ENCODE results near the gene PHF21B. TPM values are rescaled to one million over a fixed set of nuclear protein-coding genes. Genes with fewer than 3 reads are reported as not detected.

Gene PHF21B
- total and polyA plus RNA-seq, 2 of the 8 experiments (the other 6 are each of a cell fraction or from before 2014, with no cell fraction given): 19.3 to 68.1 TPM

DNA sequence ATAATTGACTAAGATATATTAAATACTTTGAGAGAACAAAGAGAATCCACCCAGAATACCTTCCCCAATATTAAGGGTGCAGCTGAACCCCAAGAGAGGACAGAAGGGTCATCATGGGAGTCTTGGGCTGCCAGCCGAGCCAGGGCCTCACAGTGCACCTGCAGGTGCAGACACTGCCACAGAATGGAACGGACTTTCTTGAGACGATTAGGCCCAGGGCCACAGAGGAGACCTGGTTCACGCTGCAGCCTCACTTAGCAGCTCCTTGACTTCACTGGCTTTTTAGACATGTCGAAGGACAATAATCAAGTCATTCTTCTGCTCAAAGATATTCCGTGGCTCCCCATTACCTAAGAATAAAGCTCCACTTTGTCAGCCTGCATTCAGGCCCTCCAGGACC lies 100.6 kb downstream of the PHF21B start:
- Histone ChIP-seq H3K4me3 (ENCODE audit: extremely low read depth in 1 of 4, insufficient read depth in 2 of 4, low read depth in 3 of 4, low read length in 4 of 4) (no peak overlapping the region), H3K79me2 (ENCODE audit: control insufficient read depth in 1 of 2, insufficient read depth in 2 of 2, low read length in 2 of 2) (no peaks in the 10 kb centered on the region)
- FAIRE-seq: no peak

More for the DNA sequence above, 100.6 kb downstream of the PHF21B start:
- no peak overlapping the region for H2AFZ ChIP-seq (ENCODE audit: low read length)
- no peak overlapping the region for H3K23ac ChIP-seq (ENCODE audit: insufficient read length)
- ChIA-PET CTCF (ENCODE audit: partially characterized antibody) (interaction anchor here (1.3 kb wide), 1 partner anchor 11 kb away, joined by 5 read pairs; no protein-coding TSS in a partner anchor), POLR2A (ENCODE audit: partially characterized antibody) (no interaction called here)
- H2AK5ac ChIP-seq (ENCODE audit: low read depth, low read length): no peak overlapping the region
- no peak for TF ChIP-seq TCF12 (IDR thresholded peaks at IDR 0.05; ENCODE audit: low read depth, low read length)
- no peak for TF ChIP-seq CTBP2 (IDR thresholded peaks at IDR 0.05; ENCODE audit: borderline replicate concordance, insufficient read depth, insufficient read length, low read length)
- TF ChIP-seq RFX5 (IDR thresholded peaks at IDR 0.05; ENCODE audit: borderline replicate concordance, low read depth, low read length): no peak
- TF ChIP-seq EP300 (IDR thresholded peaks at IDR 0.05; ENCODE audit: borderline replicate concordance in 1 of 2, low read depth in 2 of 2, low read length in 2 of 2): no peak
- TF ChIP-seq CBX5 (IDR thresholded peaks at IDR 0.05; ENCODE audit: low read depth, low read length): no peak
- no peaks in the 10 kb centered on the region for H3K79me1 ChIP-seq (ENCODE audit: low read depth, low read length)
- H4K20me1 ChIP-seq (replicated peaks in 1 of 2; ENCODE audit: control insufficient read depth in 1 of 2, insufficient read depth in 2 of 2, low read length in 2 of 2): peaks cover 5 to 8% of the 10 kb centered on the region in 2 experiments
- H2BK5ac ChIP-seq (ENCODE audit: low read depth, low read length): no peak overlapping the region
- no peak overlapping the region for H2BK120ac ChIP-seq (replicated peaks; ENCODE audit: low read depth, low read length)
- no peak overlapping the region for H3K4ac ChIP-seq (replicated peaks; ENCODE audit: insufficient read length, low read depth, low read length)
- H3K4me2 ChIP-seq (ENCODE audit: insufficient read depth in 1 of 2, low read depth in 2 of 2, low read length in 2 of 2): no peak overlapping the region
- no peak overlapping the region for H4K8ac ChIP-seq (ENCODE audit: extremely low read depth, insufficient read depth, low read length)
- WGBS, 2 experiments (ENCODE audit: extremely low coverage in 1 of 2, insufficient coverage in 1 of 2, insufficient read length in 1 of 2, insufficient replicate concordance in 2 of 2, low coverage in 1 of 2, low lambda C conversion rate in 2 of 2, missing lambda C conversion rate in 1 of 2): 94% methylated on average over 6 of the region's 6 CpGs; no CpG with 5 or more reads in 1 of the 2 experiments
- H2BK20ac ChIP-seq (ENCODE audit: low read length): no peak overlapping the region
- no peaks in the 10 kb centered on the region for H3K27me3 ChIP-seq (replicated peaks in 1 of 4; ENCODE audit: control insufficient read depth in 3 of 4, extremely low read depth in 1 of 4, insufficient read depth in 3 of 4, low read length in 3 of 4)
- H3K36me3 ChIP-seq (ENCODE audit: control insufficient read depth in 2 of 4, insufficient read depth in 4 of 4, low read length in 3 of 4): peaks cover 7 to 48% (median 34%) of the 10 kb centered on the region in 4 experiments; a peak in 6 of 8 replicates
- H4K91ac ChIP-seq (replicated peaks; ENCODE audit: insufficient read length, low read length): no peak overlapping the region
- H3K18ac ChIP-seq (ENCODE audit: extremely low read depth, low read length): no peak overlapping the region
- no peak overlapping the region for H2BK15ac ChIP-seq (ENCODE audit: low read length)
- no peak overlapping the region for H3K56ac ChIP-seq (replicated peaks; ENCODE audit: insufficient read length, low read depth, low read length)
- DNase-seq (ENCODE audit: low read depth in 1 of 2, low spot score in 2 of 2): no peak
- no peak overlapping the region for H4K5ac ChIP-seq (ENCODE audit: insufficient read length, low read depth, low read length)
- H2BK12ac ChIP-seq (ENCODE audit: low read depth, low read length): no peak overlapping the region
- no peak overlapping the region for H3K27ac ChIP-seq (ENCODE audit: low read depth, low read length)
- H3K9ac ChIP-seq (replicated peaks in 1 of 4; ENCODE audit: extremely low read depth in 1 of 4, low read depth in 3 of 4, low read length in 3 of 4): no peak overlapping the region
- H3K4me1 ChIP-seq (replicated peaks in 1 of 4; ENCODE audit: control insufficient read depth in 3 of 4, insufficient read depth in 4 of 4, low read length in 3 of 4): no peaks in the 10 kb centered on the region
- peaks cover 17 to 18% of the 10 kb centered on the region in 2 experiments for H3K9me3 ChIP-seq (ENCODE audit: insufficient read depth in 2 of 2, low read depth in 1 of 2, low read length in 1 of 2)
- no peak overlapping the region for H3K14ac ChIP-seq (ENCODE audit: insufficient read length)
- H3K23me2 ChIP-seq (ENCODE audit: low read depth, low read length): no peaks in the 10 kb centered on the region

All from H1 (cell line).